H1 (cell line): ENCODE measurements around the gene HDHD5. TPM values are rescaled to one million over a fixed set of nuclear protein-coding genes. Genes with fewer than 3 reads are reported as not detected.

ENCODE experiments used
- CTCF ChIA-PET: fragments of 300-600 bp; sonication (Branson Sonifier 250); formaldehyde crosslinking; loops from one replicate; lab custom pipeline; 2021; ENCODE audit not compliant: partially characterized antibody; lab: Charles Lee
- POLR2A ChIA-PET: fragments of 300-600 bp; sonication (Branson Sonifier 250); formaldehyde crosslinking; loops from one replicate; lab custom pipeline; 2021; ENCODE audit warnings: inconsistent platforms; ENCODE audit not compliant: partially characterized antibody; lab: Charles Lee
- DNase-seq, 2 experiments: peaks; one replicate each; pipeline versions ENCODE4 v3.0.0 to v3.0.0-alpha.2; 2010 to 2022; ENCODE audit warnings: low spot score in 2 of 2, low read depth in 1 of 2, mixed read lengths in 1 of 2
- FAIRE-seq: peaks from 2 replicates; lab custom pipeline; 2011; peaks lifted over from hg19 to GRCh38; lab: Jason Lieb, UNC
- H2AFZ ChIP-seq: 2 replicates; pipeline ENCODE4 v1.8.1; 2012; ENCODE audit warnings: low read length, inconsistent platforms
- H2AK5ac ChIP-seq: 2 replicates; pipeline ENCODE4 v1.6.1; 2013; ENCODE audit warnings: low read depth, low read length
- H2BK120ac ChIP-seq: replicated peaks from 2 replicates; pipeline ENCODE3; 2013; ENCODE audit warnings: low read depth, low read length, inconsistent platforms
- H2BK12ac ChIP-seq: 2 replicates; pipeline ENCODE4 v1.6.1; 2013; ENCODE audit warnings: low read depth, low read length
- H2BK15ac ChIP-seq: 2 replicates; pipeline ENCODE4 v1.6.1; 2013; ENCODE audit warnings: low read length
- H2BK20ac ChIP-seq: 2 replicates; pipeline ENCODE4 v1.6.1; 2013; ENCODE audit warnings: low read length
- H2BK5ac ChIP-seq: 2 replicates; pipeline ENCODE4 v1.6.1; 2013; ENCODE audit warnings: low read depth, low read length
- H3K14ac ChIP-seq: 2 replicates; pipeline ENCODE4 v1.6.1; 2013; ENCODE audit warnings: inconsistent platforms; ENCODE audit not compliant: insufficient read length
- H3K18ac ChIP-seq: 2 replicates; pipeline ENCODE4 v1.6.1; 2013; ENCODE audit warnings: low read length; ENCODE audit errors: extremely low read depth
- H3K23ac ChIP-seq: 2 replicates; pipeline ENCODE4 v1.6.1; 2013; ENCODE audit warnings: inconsistent platforms; ENCODE audit not compliant: insufficient read length
- H3K23me2 ChIP-seq: 2 replicates; pipeline ENCODE4 v1.6.1; 2013; ENCODE audit warnings: low read depth, low read length
- H3K27ac ChIP-seq: 2 replicates; pipeline ENCODE4 v1.6.1; 2011; ENCODE audit warnings: low read depth, low read length, inconsistent platforms
- H3K27me3 ChIP-seq, 4 experiments: replicated peaks in 1 of 4; 1 replicate in 1 of 4; 2 replicates in 3 of 4; pipeline versions ENCODE4 v1.6.1 to v1.8.1; 2011 to 2013; ENCODE audit warnings: low read length in 3 of 4, mild to moderate bottlenecking in 3 of 4, inconsistent platforms in 2 of 4, mixed read lengths in 2 of 4, moderate library complexity in 1 of 4; ENCODE audit not compliant: control insufficient read depth in 3 of 4, insufficient read depth in 3 of 4; ENCODE audit errors: extremely low read depth in 1 of 4
- H3K36me3 ChIP-seq, 4 experiments: 2 replicates each; pipeline versions ENCODE4 v1.6.1 to v1.8.1; 2011 to 2013; ENCODE audit warnings: mild to moderate bottlenecking in 4 of 4, low read length in 3 of 4, moderate library complexity in 2 of 4, control low read depth in 1 of 4, inconsistent platforms in 1 of 4; ENCODE audit not compliant: insufficient read depth in 4 of 4, control insufficient read depth in 2 of 4
- H3K4ac ChIP-seq: replicated peaks from 2 replicates; pipeline ENCODE3; 2013; ENCODE audit warnings: low read length, low read depth, mixed read lengths, inconsistent platforms; ENCODE audit not compliant: insufficient read length
- H3K4me1 ChIP-seq, 4 experiments: replicated peaks in 1 of 4; 1 replicate in 1 of 4; 2 replicates in 3 of 4; pipeline versions ENCODE4 v1.6.1 to v1.8.1; 2011 to 2013; ENCODE audit warnings: low read length in 3 of 4, inconsistent platforms in 2 of 4, mixed read lengths in 1 of 4; ENCODE audit not compliant: insufficient read depth in 4 of 4, control insufficient read depth in 3 of 4
- H3K4me2 ChIP-seq, 2 experiments: 2 replicates each; pipeline versions ENCODE4 v1.6.1 to v1.8.1; 2011 to 2013; ENCODE audit warnings: low read depth in 2 of 2, low read length in 2 of 2, control low read depth in 1 of 2, inconsistent platforms in 1 of 2, mild to moderate bottlenecking in 1 of 2; ENCODE audit not compliant: insufficient read depth in 1 of 2
- H3K4me3 ChIP-seq, 4 experiments: fragments of 200-600, 300-600 bp in 1 of 4; sonication (generic), shearing (Covaris generic), sonication (Bioruptor Twin) in 1 of 4; 2 replicates each; pipeline versions ENCODE4 v1.5.1 to v1.8.1; 2011 to 2016; ENCODE audit warnings: low read length in 4 of 4, low read depth in 3 of 4, control low read depth in 2 of 4, inconsistent platforms in 2 of 4, mild to moderate bottlenecking in 2 of 4, mixed read lengths in 1 of 4, moderate library complexity in 1 of 4; ENCODE audit not compliant: insufficient read depth in 2 of 4; ENCODE audit errors: extremely low read depth in 1 of 4
- H3K56ac ChIP-seq: replicated peaks from 2 replicates; pipeline ENCODE3; 2013; ENCODE audit warnings: low read depth, mild to moderate bottlenecking, mixed read lengths, low read length, inconsistent platforms; ENCODE audit not compliant: insufficient read length
- H3K79me1 ChIP-seq: 2 replicates; pipeline ENCODE4 v1.6.1; 2013; ENCODE audit warnings: low read depth, low read length, control low read depth
- H3K79me2 ChIP-seq, 2 experiments: 2 replicates each; pipeline versions ENCODE4 v1.6.1 to v1.8.1; 2012 to 2013; ENCODE audit warnings: low read length in 2 of 2, mild to moderate bottlenecking in 2 of 2, inconsistent platforms in 1 of 2; ENCODE audit not compliant: insufficient read depth in 2 of 2, control insufficient read depth in 1 of 2
- H3K9ac ChIP-seq, 4 experiments: replicated peaks in 1 of 4; 1 replicate in 1 of 4; 2 replicates in 3 of 4; pipeline versions ENCODE4 v1.6.1 to v1.8.1; 2011 to 2013; ENCODE audit warnings: low read depth in 3 of 4, low read length in 3 of 4, control low read depth in 2 of 4, mild to moderate bottlenecking in 2 of 4, moderate library complexity in 2 of 4, inconsistent platforms in 1 of 4; ENCODE audit errors: extremely low read depth in 1 of 4
- H3K9me3 ChIP-seq, 2 experiments: 2 replicates each; pipeline versions ENCODE4 v1.6.1 to v1.8.1; 2012 to 2013; ENCODE audit warnings: mild to moderate bottlenecking in 2 of 2, moderate library complexity in 2 of 2, control low read depth in 1 of 2, inconsistent platforms in 1 of 2, low read depth in 1 of 2, low read length in 1 of 2, mixed read lengths in 1 of 2; ENCODE audit not compliant: insufficient read depth in 2 of 2
- H4K20me1 ChIP-seq, 2 experiments: replicated peaks in 1 of 2; 2 replicates each; pipeline versions ENCODE3 to v1.8.1; 2011 to 2013; ENCODE audit warnings: inconsistent platforms in 2 of 2, low read length in 2 of 2, mild to moderate bottlenecking in 1 of 2; ENCODE audit not compliant: insufficient read depth in 2 of 2, control insufficient read depth in 1 of 2
- H4K5ac ChIP-seq: 2 replicates; pipeline ENCODE4 v1.6.1; 2013; ENCODE audit warnings: low read length, low read depth, mixed read lengths, inconsistent platforms; ENCODE audit not compliant: insufficient read length
- H4K8ac ChIP-seq: 2 replicates; pipeline ENCODE4 v1.8.0; 2013; ENCODE audit warnings: mild to moderate bottlenecking, moderate library complexity, low read length, inconsistent platforms; ENCODE audit not compliant: insufficient read depth; ENCODE audit errors: extremely low read depth
- H4K91ac ChIP-seq: replicated peaks from 2 replicates; pipeline ENCODE3; 2013; ENCODE audit warnings: low read length, mixed read lengths, inconsistent platforms; ENCODE audit not compliant: insufficient read length
- CREB1 ChIP-seq: IDR thresholded peaks from 2 replicates; pipeline ENCODE4 v1.6.1; 2012; ENCODE audit warnings: inconsistent platforms
- EP300 ChIP-seq, 2 experiments: IDR thresholded peaks; 1 replicate in 1 of 2; 2 replicates in 1 of 2; pipeline ENCODE4 v1.6.1; 2011 to 2012; ENCODE audit warnings: low read depth in 2 of 2, low read length in 2 of 2, mild to moderate bottlenecking in 2 of 2, borderline replicate concordance in 1 of 2, inconsistent platforms in 1 of 2, moderate library complexity in 1 of 2
- JUN ChIP-seq: IDR thresholded peaks from 2 replicates; pipeline ENCODE4 v1.6.1; 2011; ENCODE audit warnings: low read depth, mild to moderate bottlenecking, improper control_type of control experiment, low read length
- KDM1A ChIP-seq: fragments of 200-600, 300-600 bp; sonication (generic); IDR thresholded peaks from 2 replicates; pipeline ENCODE4 v1.7.1; 2016; ENCODE audit warnings: mild to moderate bottlenecking, low read length, borderline replicate concordance
- RXRA ChIP-seq: IDR thresholded peaks from 2 replicates; pipeline ENCODE4 v1.6.1; 2011; ENCODE audit warnings: low read depth, mild to moderate bottlenecking, low read length, moderate library complexity; ENCODE audit not compliant: insufficient read depth
- SP4 ChIP-seq: IDR thresholded peaks from 2 replicates; pipeline ENCODE4 v1.6.1; 2012; ENCODE audit warnings: low read length, inconsistent platforms
- SUZ12 ChIP-seq: fragments of 200-600 bp; sonication (generic); IDR thresholded peaks from 2 replicates; pipeline ENCODE4 v1.6.1; 2012; ENCODE audit warnings: mild to moderate bottlenecking, inconsistent platforms, low read length, moderate library complexity, mixed read lengths
- TAF1 ChIP-seq: IDR thresholded peaks from 2 replicates; pipeline ENCODE4 v1.6.1; 2011; ENCODE audit warnings: mild to moderate bottlenecking, low read depth, low read length
- TEAD4 ChIP-seq: IDR thresholded peaks from 2 replicates; pipeline ENCODE4 v1.6.1; 2012; ENCODE audit warnings: low read depth, low read length, inconsistent platforms, mixed read lengths
- WGBS, 2 experiments: shearing (Covaris generic) in 1 of 2; methylation state at CpG; one replicate each; pipeline versions ENCODE4 v1.1.6 to v1.1.7; 2013 to 2015; ENCODE audit warnings: low lambda C conversion rate in 2 of 2, mixed read lengths in 2 of 2, inconsistent platforms in 1 of 2, low coverage in 1 of 2, missing lambda C conversion rate in 1 of 2; ENCODE audit not compliant: insufficient replicate concordance in 2 of 2, insufficient coverage in 1 of 2, insufficient read length in 1 of 2; ENCODE audit errors: extremely low coverage in 1 of 2, missing lambda C conversion rate in 1 of 2; 5-methylcytosine and 5-hydroxymethylcytosine counted together
- polyA plus RNA-seq, 7 experiments: library from polyadenylated mRNA; depleted of rRNA in 3 of 7; stranded (reverse) in 5 of 7; unstranded in 2 of 7; fragments of >200 nt in 5 of 7; fragments of 200-250 nt in 2 of 7; gene quantifications; 1 replicate in 5 of 7; 2 replicates in 1 of 7; 4 replicates in 1 of 7; pipeline versions ENCODE4 v1.2.1 to v1.2.3, GENCODE V29; 2011 to 2013; ENCODE audit warnings: missing spikeins in 2 of 7, mixed read lengths in 2 of 7
- total RNA-seq: library from RNA; stranded (reverse); fragmentation: NEBNext Ultra II Directional; extraction: Animal tissue kit (Norgen Biotek cat#: 25700); gene quantifications from 2 replicates; pipeline ENCODE4 v1.2.1, GENCODE V29; 2021
- TF ChIP-seq, protein P1 (sequence below): IDR thresholded peaks from 2 replicates; pipeline ENCODE4 v1.6.1; 2011; ENCODE audit warnings: low read length, improper control_type of control experiment

The HDHD5 gene
- total and polyA plus RNA-seq, 2 of the 8 experiments (the other 6 are each of a cell fraction or from before 2014, with no cell fraction given) = 68.3 to 123 TPM

DNA sequence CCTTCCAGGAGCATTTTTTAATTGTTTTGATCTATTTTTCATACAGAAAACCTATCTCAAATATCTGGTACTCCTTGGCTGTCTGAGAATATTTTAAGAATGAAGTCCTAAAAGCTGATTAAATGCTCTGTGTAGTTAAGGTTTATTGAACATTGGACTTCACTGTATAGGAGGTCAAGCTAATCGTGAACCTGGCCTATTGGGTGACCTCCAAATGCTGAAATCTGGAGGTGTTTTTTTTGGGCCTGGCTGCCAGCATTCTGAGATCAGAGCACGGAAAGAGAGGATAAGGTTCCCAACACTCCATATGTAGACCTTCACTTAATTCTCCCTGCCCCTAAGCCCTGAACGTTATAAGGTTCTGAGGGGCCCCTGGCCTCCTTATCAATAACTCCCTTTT lies 66.0 kb downstream of the HDHD5 start:
- Histone ChIP-seq H2BK5ac (no peak overlapping the region), H2BK20ac (no peak overlapping the region), H4K20me1 (peaks cover 0 to 3% of the 10 kb centered on the region in 2 experiments), H3K4me1 (0 out of 7 replicates have a peak, but pooled peaks cover 0 to 2% (median 0%) of the 10 kb centered on the region in 4 experiments), H2AFZ (no peak overlapping the region), H3K23ac (no peak overlapping the region), H2BK15ac (no peak overlapping the region), H3K9me3 (no peaks in the 10 kb centered on the region; a peak in 1 of 4 replicates), H4K8ac (no peak overlapping the region), H4K5ac (no peak overlapping the region), H3K79me2 (no peaks in the 10 kb centered on the region; a peak in 1 of 4 replicates), H3K4me2 (no peak overlapping the region), H2BK120ac (no peak overlapping the region), H3K79me1 (peaks cover 6% of the 10 kb centered on the region; the same call in 1 of the 2 replicates), H3K14ac (no peak overlapping the region), H3K23me2 (no peaks in the 10 kb centered on the region), H2BK12ac (no peak overlapping the region), H3K4me3 (no peak overlapping the region), H4K91ac (no peak overlapping the region), H3K27me3 (no peaks in the 10 kb centered on the region), H3K9ac (no peak overlapping the region), H3K4ac (no peak overlapping the region), H3K56ac (no peak overlapping the region), H3K18ac (no peak overlapping the region), H3K27ac (no peak overlapping the region), H3K36me3 (no peaks in the 10 kb centered on the region), H2AK5ac (no peak overlapping the region)
- ChIA-PET CTCF (interaction anchor here (0.8 to 3.4 kb wide), 4 partner anchors 9 to 24 kb away, joined by 3 to 29 read pairs (median 4); no protein-coding TSS in a partner anchor), POLR2A (interaction anchor here (0.5 to 1.2 kb wide), 4 partner anchors 14 to 1050 kb away, joined by 3 to 4 read pairs (median 4); no protein-coding TSS in a partner anchor)
- DNase-seq (no peak), FAIRE-seq (no peak)
- TF ChIP-seq, protein P1, sequence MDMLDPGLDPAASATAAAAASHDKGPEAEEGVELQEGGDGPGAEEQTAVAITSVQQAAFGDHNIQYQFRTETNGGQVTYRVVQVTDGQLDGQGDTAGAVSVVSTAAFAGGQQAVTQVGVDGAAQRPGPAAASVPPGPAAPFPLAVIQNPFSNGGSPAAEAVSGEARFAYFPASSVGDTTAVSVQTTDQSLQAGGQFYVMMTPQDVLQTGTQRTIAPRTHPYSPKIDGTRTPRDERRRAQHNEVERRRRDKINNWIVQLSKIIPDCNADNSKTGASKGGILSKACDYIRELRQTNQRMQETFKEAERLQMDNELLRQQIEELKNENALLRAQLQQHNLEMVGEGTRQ = no peak
- no peak for TF ChIP-seq TAF1
- TF ChIP-seq SP4 = no peak
- no peak for TF ChIP-seq KDM1A
- TF ChIP-seq CREB1 = no peak
- no peak for TF ChIP-seq RXRA
- no peak for TF ChIP-seq TEAD4
- no peak for TF ChIP-seq SUZ12
- no peak for TF ChIP-seq EP300 (IDR thresholded peaks at IDR 0.05; ENCODE audit: borderline replicate concordance in 1 of 2, low read depth in 2 of 2, low read length in 2 of 2)
- no peak for TF ChIP-seq JUN
- 96% methylated on average over 3 of the region's 3 CpGs; no CpG with 5 or more reads in 1 of the 2 experiments for WGBS, 2 experiments
